ENCODE data around the gene TSSK6. TPM values are rescaled to one million over a fixed set of nuclear protein-coding genes. Genes with fewer than 3 reads are reported as not detected.

TSSK6 gene
- total RNA-seq, 2 experiments from 2014 or later = 4.5 TPM

GRCh38 chr19:19527371-19527656, 12.0 kb upstream of the TSSK6 start:
- Mint-ChIP-seq H3K4me3 (no peak overlapping the region), H3K4me1 (ENCODE audit: low read depth) (peaks cover 12% of the 10 kb centered on the region), H3K36me3 (ENCODE audit: low read depth) (peaks cover 5% of the 10 kb centered on the region), H3K27ac (no peak overlapping the region), H3K27me3 (ENCODE audit: low read depth) (no peaks in the 10 kb centered on the region), H3K9me3 (no peaks in the 10 kb centered on the region)
- CTCF ChIA-PET = no interaction called here
- no peak for DNase-seq
- intact Hi-C loops (cut with micrococcal nuclease) = no loop called here

DNA sequence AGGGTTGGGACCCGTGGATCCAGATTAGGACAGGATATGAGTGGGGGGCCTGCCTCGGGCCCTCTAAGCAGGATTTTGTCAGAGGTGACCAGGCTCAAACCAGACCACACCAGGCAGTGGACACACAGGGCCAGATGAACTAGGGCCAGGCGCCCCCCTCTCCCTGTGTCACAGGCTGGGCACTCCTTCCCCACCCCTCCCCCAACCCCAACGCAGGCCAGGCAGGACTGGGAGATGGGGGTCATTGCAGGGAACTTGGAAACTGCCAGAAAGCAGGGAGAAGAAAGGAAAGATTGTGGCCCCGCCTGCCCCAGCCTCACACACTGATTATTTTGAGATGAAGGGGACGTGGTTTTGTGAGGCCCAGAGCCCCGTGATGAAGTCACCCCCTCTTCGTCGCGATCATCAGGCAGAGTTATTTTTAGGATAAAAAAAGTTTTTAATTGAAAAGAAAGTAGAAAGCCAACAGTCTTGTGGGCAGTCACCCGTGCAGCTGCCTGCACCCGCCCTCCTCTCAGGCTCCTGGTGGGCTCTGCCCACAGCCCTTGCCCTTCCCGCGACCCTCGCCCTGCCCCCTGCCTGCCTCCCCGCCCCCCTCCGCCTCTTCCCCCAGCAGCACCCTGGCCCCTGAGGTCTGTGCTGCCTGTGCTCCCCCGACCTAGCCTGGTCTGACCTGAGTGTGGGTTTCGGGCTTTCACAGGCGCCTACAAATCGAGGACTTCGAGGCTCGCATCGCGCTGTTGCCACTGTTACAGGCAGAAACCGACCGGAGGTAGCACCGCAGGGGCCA, 11.4 kb upstream of the TSSK6 start:
- intact Hi-C loops (cut with micrococcal nuclease) = no loop called here
- peaks cover 10% of the 10 kb centered on the region for H3K4me1 Mint-ChIP-seq (ENCODE audit: low read depth)
- no peak for DNase-seq
- peaks cover 3% of the 10 kb centered on the region for H3K36me3 Mint-ChIP-seq (ENCODE audit: low read depth)
- H3K4me3 Mint-ChIP-seq = no peak overlapping the region
- H3K9me3 Mint-ChIP-seq = no peaks in the 10 kb centered on the region
- H3K27me3 Mint-ChIP-seq (ENCODE audit: low read depth) = no peaks in the 10 kb centered on the region
- CTCF ChIA-PET = no interaction called here
- no peak overlapping the region for H3K27ac Mint-ChIP-seq

DNA sequence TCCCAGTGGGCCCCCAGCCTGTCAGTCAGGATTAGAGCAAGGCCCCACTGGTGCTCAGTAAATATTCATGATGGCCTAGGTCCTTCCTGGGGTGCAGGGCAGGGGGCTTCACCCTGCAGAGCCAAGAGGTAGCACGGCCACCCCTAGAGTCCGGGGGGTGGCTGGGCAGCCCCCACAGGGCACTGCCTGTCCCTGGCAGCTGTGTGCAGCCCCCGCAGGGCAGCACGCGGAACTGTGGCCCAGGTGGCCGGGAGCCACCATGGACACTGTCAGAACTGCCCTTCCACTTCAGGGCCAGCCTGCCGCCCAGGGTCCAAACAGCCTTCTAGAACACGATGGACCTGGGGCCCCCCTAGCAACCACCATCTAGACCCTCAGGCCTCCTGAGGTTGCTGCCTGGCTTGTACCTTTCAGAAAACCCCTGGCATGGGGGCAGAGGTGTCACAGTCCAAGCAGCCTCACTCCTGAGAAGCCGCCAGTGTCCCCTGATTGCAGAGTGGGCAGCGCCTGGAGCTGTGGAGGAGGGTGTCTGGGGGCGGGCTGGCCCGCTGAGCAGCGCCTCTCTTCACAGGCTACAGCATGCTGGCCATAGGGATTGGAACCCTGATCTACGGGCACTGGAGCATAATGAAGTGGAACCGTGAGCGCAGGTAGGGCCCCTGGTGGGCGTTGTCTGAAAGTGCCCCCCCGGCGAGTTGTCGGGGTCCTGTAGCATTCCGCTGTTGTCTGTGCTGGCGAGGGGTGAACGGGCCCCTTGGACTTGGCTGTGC, 10.4 kb upstream of the TSSK6 start:
- H3K4me3 Mint-ChIP-seq = no peak overlapping the region
- CTCF ChIA-PET = no interaction called here
- no peak overlapping the region for H3K27ac Mint-ChIP-seq
- no peaks in the 10 kb centered on the region for H3K27me3 Mint-ChIP-seq (ENCODE audit: low read depth)
- intact Hi-C loops (cut with micrococcal nuclease) = no loop called here
- H3K36me3 Mint-ChIP-seq (ENCODE audit: low read depth) = peaks cover 6% of the 10 kb centered on the region
- no peak for DNase-seq
- peaks cover 18% of the 10 kb centered on the region for H3K4me1 Mint-ChIP-seq (ENCODE audit: low read depth)
- no peaks in the 10 kb centered on the region for H3K9me3 Mint-ChIP-seq

DNA sequence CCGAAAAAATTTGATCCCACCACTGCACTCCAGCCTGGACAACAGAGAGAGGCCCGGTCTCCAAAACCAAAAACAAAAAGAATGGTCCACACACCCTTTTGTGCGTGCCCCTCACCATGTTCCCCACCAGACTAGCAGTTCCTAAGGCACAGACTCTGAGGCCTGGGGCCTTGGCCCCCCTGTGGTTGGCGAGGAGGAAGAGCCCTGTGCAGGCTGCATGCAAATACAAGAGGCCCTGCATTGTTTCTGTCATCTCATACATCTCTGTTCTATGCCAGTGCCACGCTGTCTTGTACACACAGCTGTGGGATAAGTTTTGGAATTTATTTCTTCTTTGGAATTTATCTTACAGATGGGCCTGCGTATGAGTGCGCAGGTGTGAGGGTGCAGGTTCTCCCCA, 8.7 kb upstream of the TSSK6 start:
- Mint-ChIP-seq H3K4me3 (no peak overlapping the region), H3K27me3 (ENCODE audit: low read depth) (no peaks in the 10 kb centered on the region), H3K4me1 (ENCODE audit: low read depth) (peaks cover 32% of the 10 kb centered on the region), H3K9me3 (no peaks in the 10 kb centered on the region), H3K36me3 (ENCODE audit: low read depth) (peaks cover 18% of the 10 kb centered on the region), H3K27ac (no peak overlapping the region)
- DNase-seq = no peak
- intact Hi-C loops (cut with micrococcal nuclease) = no loop called here
- CTCF ChIA-PET = interaction anchor here (0.8 to 1.2 kb wide), 2 partner anchors 9 to 120 kb away, joined by 3 read pairs; partner anchors contain the start of gene GMIP

DNA sequence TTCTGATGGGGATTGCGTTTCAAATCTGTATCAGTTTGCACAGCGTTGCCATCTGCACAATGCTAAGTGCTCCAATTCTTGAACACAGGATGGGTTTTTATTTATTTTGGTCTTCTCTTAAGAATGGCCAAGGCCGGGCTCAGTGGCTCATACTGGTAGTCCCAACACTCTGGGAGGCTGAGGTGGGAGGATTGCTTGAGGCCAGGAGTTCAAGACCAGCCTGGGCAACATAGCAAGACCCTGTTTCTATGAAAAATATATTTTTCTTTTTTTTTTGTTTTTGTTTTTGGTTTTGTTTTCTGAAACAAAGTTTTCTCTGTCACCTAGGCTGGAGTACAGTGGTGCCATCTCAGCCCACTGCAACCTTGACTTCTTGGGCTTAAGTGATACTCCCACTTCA, 7.8 kb upstream of the TSSK6 start:
- peaks cover 18% of the 10 kb centered on the region for H3K36me3 Mint-ChIP-seq (ENCODE audit: low read depth)
- no peak overlapping the region for H3K4me3 Mint-ChIP-seq
- no peaks in the 10 kb centered on the region for H3K9me3 Mint-ChIP-seq
- intact Hi-C loops (cut with micrococcal nuclease) = no loop called here
- H3K4me1 Mint-ChIP-seq (ENCODE audit: low read depth) = peaks cover 34% of the 10 kb centered on the region
- H3K27me3 Mint-ChIP-seq (ENCODE audit: low read depth) = no peaks in the 10 kb centered on the region
- no peak for DNase-seq
- H3K27ac Mint-ChIP-seq = no peak overlapping the region
- CTCF ChIA-PET = interaction anchor here (0.8 to 1.2 kb wide), 2 partner anchors 10 to 121 kb away, joined by 3 read pairs; partner anchors contain the start of gene GMIP

DNA sequence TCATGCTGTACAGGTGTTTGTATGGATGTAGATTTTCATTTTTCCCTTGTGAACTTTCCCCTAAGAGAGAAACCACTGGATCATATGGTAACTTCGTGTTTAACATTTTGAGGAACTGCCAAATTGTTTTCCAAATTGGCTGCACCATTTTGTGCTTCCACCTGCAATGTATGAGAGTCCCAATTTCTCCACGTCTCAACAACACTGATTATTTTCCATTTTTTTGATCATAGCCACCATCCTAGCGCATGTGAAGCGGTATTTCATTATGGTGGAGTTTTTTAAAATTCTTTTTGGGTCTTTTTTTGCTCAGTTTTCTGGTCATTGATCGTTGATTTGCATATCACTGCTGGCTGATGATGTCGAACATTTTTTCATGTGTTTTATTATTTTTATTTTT, 5.6 kb upstream of the TSSK6 start:
- no peaks in the 10 kb centered on the region for H3K27me3 Mint-ChIP-seq (ENCODE audit: low read depth)
- peaks cover 21% of the 10 kb centered on the region for H3K36me3 Mint-ChIP-seq (ENCODE audit: low read depth)
- H3K27ac Mint-ChIP-seq = no peak overlapping the region
- H3K9me3 Mint-ChIP-seq = no peaks in the 10 kb centered on the region
- CTCF ChIA-PET = interaction anchor here (0.9 kb wide), 1 partner anchor 11 kb away, joined by 5 read pairs; no protein-coding TSS in a partner anchor
- no peak for DNase-seq
- no peak overlapping the region for H3K4me3 Mint-ChIP-seq
- peaks cover 48% of the 10 kb centered on the region for H3K4me1 Mint-ChIP-seq (ENCODE audit: low read depth)
- intact Hi-C loops (cut with micrococcal nuclease) = no loop called here

DNA sequence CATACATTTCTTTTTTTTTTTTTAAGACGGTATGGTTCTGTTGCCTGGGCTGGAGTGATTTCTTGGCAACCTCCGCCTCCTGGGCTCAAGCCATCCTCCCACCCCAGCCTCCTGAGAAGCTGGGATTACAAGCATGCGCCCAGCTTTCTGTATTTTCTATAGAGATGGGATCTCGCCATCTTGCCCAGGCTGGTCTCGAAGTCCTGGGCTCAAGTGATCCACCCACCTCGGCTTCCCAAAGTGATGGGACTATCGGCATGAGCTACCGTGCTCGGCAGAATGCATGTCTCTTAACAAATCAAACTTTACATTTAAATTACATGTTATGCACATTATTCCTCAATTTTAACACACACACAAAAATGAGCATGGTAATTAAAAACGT, 1.9 kb upstream of the TSSK6 start:
- intact Hi-C loops (cut with micrococcal nuclease) = loop anchor here (5.0 kb wide), 1 partner anchor 125 kb away; the partner anchor contains the start of gene GMIP
- DNase-seq = no peak

GRCh38 chr19:19515642-19516519, 533 bp upstream of the TSSK6 start, which contains the start of gene NDUFA13:
TSS of gene NDUFA13 (plus strand) at chr19:19516225. CDS start at chr19:19516239, 14 bp downstream.
- H3K27me3 Mint-ChIP-seq (ENCODE audit: low read depth) = no peaks in the 10 kb centered on the region
- CTCF ChIA-PET = interaction anchor here (0.6 to 1.4 kb wide), 3 partner anchors 15 to 36 kb away, joined by 3 to 5 read pairs (median 3); no protein-coding TSS in a partner anchor
- intact Hi-C loops (cut with micrococcal nuclease) = loop anchor here (1.0 to 5.0 kb wide), 4 partner anchors 27 to 324 kb away; partner anchors contain the start of genes BORCS8, GMIP and RFXANK

More for the DNA sequence above, 1.9 kb upstream of the TSSK6 start:
- H3K4me3 Mint-ChIP-seq = peak overlapping the region; percentile 86
- peaks cover 45% of the 10 kb centered on the region for H3K4me1 Mint-ChIP-seq (ENCODE audit: low read depth)
- CTCF ChIA-PET = interaction anchor here (1.0 to 1.2 kb wide), 2 partner anchors 16 to 70 kb away, joined by 3 to 5 read pairs; no protein-coding TSS in a partner anchor
- H3K27me3 Mint-ChIP-seq (ENCODE audit: low read depth) = no peaks in the 10 kb centered on the region
- peak overlapping the region; percentile 96 for H3K27ac Mint-ChIP-seq
- H3K9me3 Mint-ChIP-seq = no peaks in the 10 kb centered on the region
- H3K36me3 Mint-ChIP-seq (ENCODE audit: low read depth) = peaks cover 25% of the 10 kb centered on the region

GRCh38 chr19:19514215-19514657, 1.1 kb downstream of the TSSK6 start:
- H3K36me3 Mint-ChIP-seq (ENCODE audit: low read depth) = peaks cover 9% of the 10 kb centered on the region
- CTCF ChIA-PET = no interaction called here
- peak overlapping the region; percentile 39 for H3K4me3 Mint-ChIP-seq
- no peaks in the 10 kb centered on the region for H3K9me3 Mint-ChIP-seq
- no peak overlapping the region for H3K27ac Mint-ChIP-seq
- H3K27me3 Mint-ChIP-seq (ENCODE audit: low read depth) = no peaks in the 10 kb centered on the region
- intact Hi-C loops (cut with micrococcal nuclease) = no loop called here
- DNase-seq = no peak
- H3K4me1 Mint-ChIP-seq (ENCODE audit: low read depth) = peaks cover 22% of the 10 kb centered on the region

More at GRCh38 chr19:19515642-19516519, 533 bp upstream of the TSSK6 start, which contains the start of gene NDUFA13:
- DNase-seq = peak; percentile 96
- peak within 1 kb of the TSS; percentile 96 for H3K27ac Mint-ChIP-seq
- peak within 1 kb of the TSS; percentile 86 for H3K4me3 Mint-ChIP-seq
- H3K9me3 Mint-ChIP-seq = no peaks in the 10 kb centered on the region
- H3K36me3 Mint-ChIP-seq (ENCODE audit: low read depth) = peaks cover 21% of the 10 kb centered on the region
- H3K4me1 Mint-ChIP-seq (ENCODE audit: low read depth) = peaks cover 35% of the 10 kb centered on the region

- no peaks in the 10 kb centered on the region for H3K27me3 Mint-ChIP-seq (ENCODE audit: low read depth)
- no peak overlapping the region for H3K27ac Mint-ChIP-seq
- intact Hi-C loops (cut with micrococcal nuclease) = no loop called here
- DNase-seq = no peak
- peaks cover 6% of the 10 kb centered on the region for H3K36me3 Mint-ChIP-seq (ENCODE audit: low read depth)
- H3K4me1 Mint-ChIP-seq (ENCODE audit: low read depth) = peaks cover 19% of the 10 kb centered on the region
- H3K4me3 Mint-ChIP-seq = peak overlapping the region; percentile 39
- CTCF ChIA-PET = no interaction called here
- no peaks in the 10 kb centered on the region for H3K9me3 Mint-ChIP-seq
Observed at GRCh38 chr19:19513682-19514081, 1.7 kb downstream of the TSSK6 start.

- intact Hi-C loops (cut with micrococcal nuclease) = no loop called here
- Mint-ChIP-seq H3K9me3 (no peaks in the 10 kb centered on the region), H3K27me3 (ENCODE audit: low read depth) (no peaks in the 10 kb centered on the region), H3K27ac (no peak overlapping the region), H3K4me1 (ENCODE audit: low read depth) (peaks cover 2% of the 10 kb centered on the region), H3K4me3 (no peak overlapping the region), H3K36me3 (ENCODE audit: low read depth) (peaks cover 13% of the 10 kb centered on the region)
- DNase-seq = no peak
- CTCF ChIA-PET = interaction anchor here (1.2 to 2.7 kb wide), 5 partner anchors 20 to 148 kb away, joined by 3 to 11 read pairs (median 4); partner anchors contain the start of gene GMIP
Observed at GRCh38 chr19:19510432-19510831, 4.9 kb downstream of the TSSK6 start.
